GM08714 (cell line): ENCODE measurements around the gene ARSD.

Source experiments
- H3K4me3 ChIP-seq: fragments of 200-500 bp; sonication (Bioruptor generic); 2 replicates; pipeline ENCODE4 v1.5.1; 2014; ENCODE audit warnings: mild to moderate bottlenecking, low read length, inconsistent platforms
- ZNF274 ChIP-seq: IDR thresholded peaks from 2 replicates; pipeline ENCODE4 v1.6.1; 2012; ENCODE audit warnings: mild to moderate bottlenecking, low read depth, low read length

ARSD gene

DNA sequence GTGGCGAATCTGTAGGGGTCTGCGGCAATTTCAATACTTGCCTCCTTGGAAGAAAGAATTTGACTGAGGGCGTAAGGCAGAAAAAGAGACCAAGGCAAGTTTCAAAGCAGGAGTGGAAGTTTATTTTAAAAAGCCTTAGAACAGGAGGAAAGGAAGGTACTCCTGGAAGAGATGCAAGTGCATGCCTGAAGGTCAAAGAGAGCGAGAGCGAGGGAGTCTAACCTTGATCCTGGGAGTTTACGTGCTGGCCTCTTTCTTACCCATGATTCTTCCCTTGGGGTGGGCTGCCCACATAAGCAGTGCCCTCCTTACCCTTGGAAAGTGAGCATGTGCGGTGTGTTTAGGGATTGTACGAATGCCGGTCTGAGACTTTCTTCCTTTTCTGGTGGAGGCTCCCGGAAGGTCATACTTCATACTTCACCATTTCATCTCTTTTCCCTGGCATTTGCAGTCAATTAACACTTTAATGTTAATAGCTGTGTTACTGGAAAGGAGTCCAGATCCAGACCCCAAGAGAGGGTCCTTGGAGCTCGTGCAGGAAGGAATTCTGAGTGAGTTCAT lies 40.0 kb downstream of the ARSD start:
- peak overlapping the region; percentile 55; the same call in 1 of the 2 replicates for H3K4me3 ChIP-seq
- no peak for TF ChIP-seq ZNF274

DNA sequence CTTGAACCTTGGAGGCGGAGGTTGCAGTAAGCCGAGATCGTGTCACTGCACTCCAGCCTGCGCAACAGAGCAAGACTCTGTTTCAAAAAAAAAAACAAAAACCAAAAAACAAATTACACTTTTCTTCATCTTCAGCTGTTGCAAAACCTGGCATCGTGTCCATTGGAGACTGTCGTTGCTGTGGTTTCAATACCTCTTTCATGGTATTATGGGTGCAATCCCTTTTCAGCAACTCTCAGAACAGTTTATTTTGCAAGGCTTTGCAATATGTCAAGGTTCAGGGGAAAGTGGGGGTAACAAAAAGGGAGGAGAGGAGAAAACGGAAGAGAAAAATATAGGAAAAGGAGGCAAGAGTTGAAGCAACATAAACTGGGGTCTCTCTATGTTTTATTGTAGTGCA lies 40.8 kb downstream of the ARSD start:
- H3K4me3 ChIP-seq: no peak overlapping the region
- TF ChIP-seq ZNF274: no peak

DNA sequence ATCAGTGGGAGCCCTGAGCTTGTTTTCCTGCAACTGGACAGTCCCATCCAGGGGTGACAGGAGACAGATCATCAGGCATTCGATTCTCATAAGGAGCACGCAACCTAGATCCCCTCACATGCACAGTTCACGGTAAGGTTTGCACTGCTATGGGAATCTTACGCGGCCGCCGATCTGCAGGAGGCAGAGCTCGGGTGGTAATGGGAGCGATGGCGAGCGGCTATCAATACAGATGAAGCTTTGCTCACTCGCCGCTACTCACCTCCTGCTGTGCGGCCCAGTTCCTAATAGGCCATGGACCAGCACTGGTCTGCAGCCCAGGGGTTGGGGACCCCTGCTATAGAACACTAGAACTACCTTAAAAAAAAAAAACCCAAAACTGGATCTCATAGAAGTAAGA lies 45.4 kb downstream of the ARSD start:
- no peak for TF ChIP-seq ZNF274
- H3K4me3 ChIP-seq: no peak overlapping the region

DNA sequence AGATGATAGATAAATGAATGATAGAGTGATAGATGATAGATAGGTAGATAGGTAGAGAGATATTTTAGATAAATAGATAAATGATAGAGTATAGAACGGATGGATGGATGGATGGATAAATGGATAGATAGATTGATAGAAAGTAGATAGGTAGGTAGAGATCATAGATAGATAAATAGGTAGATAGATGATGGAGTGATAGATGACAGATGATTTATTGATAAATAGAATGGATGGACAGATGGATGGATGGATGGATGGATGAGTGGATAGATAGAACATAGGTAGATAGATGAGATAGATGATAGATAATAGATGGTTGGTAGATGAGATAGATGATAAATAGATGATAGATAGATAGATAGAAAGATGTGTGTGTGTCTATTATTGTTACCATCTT lies 49.5 kb downstream of the ARSD start:
- H3K4me3 ChIP-seq: no peak overlapping the region
- no peak for TF ChIP-seq ZNF274

DNA sequence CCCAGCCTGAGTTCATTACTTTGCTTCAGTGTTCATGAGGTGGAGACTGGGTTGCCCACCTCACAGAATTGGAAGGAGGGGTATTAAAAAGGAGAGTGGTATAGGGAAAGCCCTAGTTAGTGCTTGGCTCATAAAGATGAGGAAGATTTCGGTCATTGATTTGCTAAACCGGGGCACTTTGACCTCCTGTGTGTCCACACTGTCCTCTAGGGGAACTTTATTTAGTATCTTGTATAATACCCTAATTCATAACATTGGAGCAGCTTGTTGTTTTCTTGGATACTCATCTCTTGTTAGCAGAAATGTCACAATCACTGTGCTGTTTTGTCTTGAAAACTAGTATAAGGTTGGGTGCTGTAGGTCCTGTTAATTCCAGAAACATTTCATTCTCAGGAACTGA lies 50.6 kb downstream of the ARSD start:
- no peak overlapping the region for H3K4me3 ChIP-seq
- no peak for TF ChIP-seq ZNF274

DNA sequence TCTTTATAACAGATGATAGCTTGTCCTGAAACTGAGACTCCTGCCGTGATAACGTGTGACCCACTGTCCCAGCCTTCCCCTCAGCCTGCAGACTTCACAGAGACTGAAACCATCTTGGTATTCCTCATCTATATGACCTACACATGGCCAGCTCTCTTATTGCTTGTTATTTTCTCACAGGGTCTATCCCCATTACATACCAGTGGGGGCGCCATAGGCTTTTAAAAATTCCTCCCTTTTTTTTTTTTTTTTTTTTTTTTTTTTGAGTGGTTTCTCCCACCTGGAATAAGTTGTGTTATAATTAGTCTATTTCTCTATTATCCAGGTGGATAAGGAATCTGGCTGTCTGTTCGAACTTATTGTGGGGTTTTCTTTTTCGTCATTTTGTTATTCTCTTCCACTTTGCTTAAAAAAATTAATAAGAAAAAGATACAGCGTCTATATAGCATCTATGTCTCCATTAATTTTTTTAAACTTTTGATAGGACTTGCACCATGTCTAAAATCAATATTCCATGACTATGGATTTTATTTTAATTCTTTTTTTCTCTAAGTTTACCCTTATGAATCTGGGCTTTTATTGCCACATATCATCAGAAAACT lies 53.2 kb downstream of the ARSD start:
- TF ChIP-seq ZNF274: no peak
- no peak overlapping the region for H3K4me3 ChIP-seq

DNA sequence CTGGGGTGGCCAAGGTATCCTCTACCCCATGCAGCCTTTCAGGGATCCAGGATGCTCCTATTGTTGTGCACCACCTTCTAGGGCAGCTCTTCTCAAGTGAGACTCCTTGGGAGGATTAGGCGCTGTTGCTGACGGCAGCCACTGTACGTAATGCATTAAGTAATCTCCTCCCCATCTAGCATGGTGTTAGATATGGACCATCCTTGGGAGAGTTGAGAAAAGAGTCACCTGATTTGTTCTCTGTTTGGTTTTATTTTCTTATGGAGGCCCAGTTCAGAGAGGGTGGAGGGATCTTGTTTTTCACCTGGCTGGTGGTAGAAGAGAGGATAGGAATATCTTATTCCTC lies 54.0 kb downstream of the ARSD start:
- no peak overlapping the region for H3K4me3 ChIP-seq
- TF ChIP-seq ZNF274: no peak

DNA sequence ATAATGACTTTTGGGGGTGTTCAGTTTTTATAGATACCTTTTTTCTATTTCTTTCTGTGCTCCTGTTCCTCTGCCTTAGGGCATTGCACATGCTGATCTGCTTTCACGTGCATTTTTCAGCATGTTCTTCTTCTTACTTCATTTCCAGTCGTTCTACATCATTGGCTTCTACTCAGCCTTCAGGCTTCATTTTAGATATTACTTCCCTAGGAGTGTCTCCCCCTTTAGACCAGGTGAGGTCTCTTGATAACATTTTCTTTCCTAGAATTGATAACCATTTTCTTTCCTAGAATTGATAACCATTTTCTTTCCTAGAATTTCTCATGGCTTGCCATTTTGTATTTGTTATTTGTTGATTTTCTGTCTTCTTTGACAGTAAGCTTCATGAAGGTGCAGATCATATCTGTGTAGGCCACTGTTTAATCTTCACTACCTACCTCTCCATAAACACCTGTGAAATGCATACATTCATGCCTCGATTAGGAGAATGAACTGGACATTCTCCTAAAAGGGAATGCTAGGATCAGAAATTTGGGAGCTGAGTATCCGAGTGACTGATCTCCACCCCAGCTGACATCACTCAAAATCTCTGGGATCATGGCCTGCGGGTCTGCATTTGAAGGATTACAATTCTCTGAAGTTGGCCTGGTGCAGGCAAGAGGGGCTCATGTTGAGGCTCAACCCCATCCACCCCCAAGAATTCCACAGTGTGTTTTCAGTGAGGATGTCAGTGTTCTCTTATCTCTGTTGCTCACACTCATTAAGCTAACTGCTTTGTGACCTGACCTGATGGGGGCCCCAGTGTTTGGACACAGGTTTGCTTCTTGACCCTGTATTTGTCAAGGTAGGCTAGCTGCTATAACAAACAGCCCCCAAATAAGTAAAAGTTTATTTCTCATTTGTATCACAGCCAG lies 54.7 kb downstream of the ARSD start:
- no peak overlapping the region for H3K4me3 ChIP-seq
- TF ChIP-seq ZNF274: no peak

DNA sequence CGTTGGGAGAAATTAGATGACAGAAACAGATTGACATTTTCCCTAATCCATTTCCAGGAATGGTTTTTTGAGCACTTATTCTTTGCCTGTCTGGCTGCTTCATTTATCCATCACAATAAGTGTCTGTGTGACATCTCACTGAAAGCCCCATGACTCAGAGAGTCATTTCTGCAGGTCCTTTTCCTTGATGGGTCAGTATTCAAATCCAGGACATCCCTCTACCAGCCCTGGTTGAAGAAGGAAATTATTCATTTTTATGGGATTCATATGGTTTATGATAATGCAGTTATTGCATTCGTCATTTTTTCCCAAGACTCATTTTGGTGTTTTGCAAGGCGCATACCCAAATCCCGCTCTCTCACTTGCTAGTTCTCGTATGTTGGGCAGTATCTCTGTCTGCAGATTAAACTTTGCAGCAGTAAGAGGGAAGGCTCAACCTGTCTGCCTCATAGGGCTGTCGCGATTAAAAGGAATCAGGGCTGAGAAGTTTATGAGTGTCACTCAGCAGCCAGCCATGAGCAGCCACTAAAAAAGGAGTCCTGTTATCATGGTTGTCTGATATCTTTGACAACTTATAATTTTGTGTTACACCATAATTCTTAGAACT lies 56.4 kb downstream of the ARSD start:
- no peak overlapping the region for H3K4me3 ChIP-seq
- no peak for TF ChIP-seq ZNF274

DNA sequence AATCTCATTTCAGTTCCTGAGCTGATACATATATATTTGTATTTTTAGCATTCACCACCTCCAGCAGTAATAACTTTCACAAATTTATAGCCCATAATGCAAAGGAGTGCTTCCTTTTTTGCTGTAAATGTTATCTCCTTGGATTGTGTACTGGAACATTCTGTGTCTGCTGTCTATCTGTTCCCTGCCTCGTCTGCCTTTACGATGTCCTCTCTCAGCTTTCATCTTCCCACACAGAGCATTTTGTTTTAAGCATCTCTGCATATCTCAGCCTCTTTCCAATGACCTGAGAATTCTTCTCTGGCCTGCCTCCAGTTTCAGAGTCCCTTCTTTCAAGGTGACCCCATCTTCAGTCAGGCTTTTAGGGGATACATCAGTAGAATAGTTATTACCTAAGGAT lies 57.3 kb downstream of the ARSD start:
- no peak for TF ChIP-seq ZNF274
- no peak overlapping the region for H3K4me3 ChIP-seq

DNA sequence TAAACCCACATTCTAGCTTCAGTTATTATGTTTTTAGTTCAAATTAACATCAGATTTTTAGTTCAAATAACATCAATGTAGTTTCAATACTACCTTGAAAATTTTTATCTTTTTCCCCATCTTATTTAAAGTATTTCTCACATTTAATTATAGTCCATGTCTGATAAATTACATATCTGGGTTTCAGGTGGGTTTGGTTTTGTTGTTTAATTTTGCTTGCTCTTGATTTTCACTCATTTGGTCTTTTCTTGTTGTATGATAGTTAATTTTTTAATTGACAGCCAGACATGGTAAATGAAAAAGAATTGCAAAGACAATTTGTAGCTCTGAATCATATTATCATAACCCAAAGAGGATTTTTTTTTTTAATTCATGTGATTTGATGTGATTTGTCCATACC lies 58.5 kb downstream of the ARSD start:
- no peak for TF ChIP-seq ZNF274
- H3K4me3 ChIP-seq: no peak overlapping the region

DNA sequence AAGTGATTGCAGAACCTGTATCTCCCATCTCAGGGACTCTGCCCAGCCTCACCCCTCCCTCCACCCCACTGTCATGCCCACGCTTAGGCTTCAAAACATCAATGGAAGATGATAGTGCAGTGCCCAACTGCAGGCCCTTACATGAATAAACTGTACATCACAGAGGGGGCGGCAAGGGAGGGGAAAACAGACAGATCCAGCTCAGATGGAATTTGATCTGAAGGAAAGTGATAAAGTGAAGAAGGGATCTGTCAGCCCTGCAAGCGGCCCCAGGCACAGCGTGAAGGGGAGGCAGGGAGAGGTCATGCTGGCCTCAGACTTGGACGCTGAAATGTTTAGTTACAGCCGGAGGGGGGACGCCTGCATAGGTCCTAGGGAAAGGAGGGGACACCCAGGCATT lies 61.9 kb downstream of the ARSD start:
- H3K4me3 ChIP-seq: no peak overlapping the region
- TF ChIP-seq ZNF274: no peak

DNA sequence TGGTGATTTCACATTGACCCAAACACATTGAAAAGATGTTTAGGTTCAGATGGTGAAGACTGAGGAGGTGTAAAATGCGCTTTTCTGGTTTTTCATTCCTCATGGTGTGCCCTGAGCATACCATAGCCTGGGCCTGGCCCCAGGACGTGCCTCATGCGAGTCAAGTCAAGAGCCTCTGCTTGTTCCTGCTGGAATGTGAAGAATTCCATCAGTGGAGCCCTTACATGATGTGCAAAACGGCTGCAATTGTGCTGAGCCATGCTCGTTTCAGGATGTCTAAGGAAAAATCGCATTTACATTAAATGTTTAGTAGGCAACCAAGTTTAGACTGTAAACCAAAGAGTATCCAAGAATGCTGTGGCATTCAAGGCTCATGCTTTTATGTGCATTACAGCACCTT lies 65.5 kb downstream of the ARSD start:
- no peak overlapping the region for H3K4me3 ChIP-seq
- TF ChIP-seq ZNF274: no peak

DNA sequence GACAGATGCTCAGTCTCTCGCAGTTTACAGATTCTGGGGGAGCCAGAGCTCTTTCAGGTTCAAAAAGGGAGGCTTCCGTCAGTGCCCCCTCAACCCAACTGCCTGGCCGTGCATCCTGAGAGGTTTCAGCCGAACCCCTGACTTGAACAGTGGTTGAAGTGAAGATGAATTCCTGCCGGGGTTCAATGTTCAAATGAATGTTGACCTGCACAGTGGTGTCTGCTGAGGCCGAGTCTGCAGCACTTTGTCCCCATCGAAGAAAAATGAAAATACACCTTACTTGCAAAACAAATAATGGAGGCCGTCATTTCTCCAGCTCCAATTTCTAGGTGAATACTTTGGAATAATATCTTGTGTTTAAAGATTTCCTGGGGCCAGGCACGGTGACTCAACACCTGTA lies 66.7 kb downstream of the ARSD start:
- H3K4me3 ChIP-seq: no peak overlapping the region
- no peak for TF ChIP-seq ZNF274
